LNCAP (cell line): ENCODE results near the gene AKAP8.

ENCODE experiments used
- TF ChIP-seq, protein P1 (sequence below): fragments of 450-650 bp; IDR thresholded peaks from 2 replicates; pipeline ENCODE4 v1.5.1; 2017; ENCODE audit warnings: mild to moderate bottlenecking

AKAP8 gene

DNA sequence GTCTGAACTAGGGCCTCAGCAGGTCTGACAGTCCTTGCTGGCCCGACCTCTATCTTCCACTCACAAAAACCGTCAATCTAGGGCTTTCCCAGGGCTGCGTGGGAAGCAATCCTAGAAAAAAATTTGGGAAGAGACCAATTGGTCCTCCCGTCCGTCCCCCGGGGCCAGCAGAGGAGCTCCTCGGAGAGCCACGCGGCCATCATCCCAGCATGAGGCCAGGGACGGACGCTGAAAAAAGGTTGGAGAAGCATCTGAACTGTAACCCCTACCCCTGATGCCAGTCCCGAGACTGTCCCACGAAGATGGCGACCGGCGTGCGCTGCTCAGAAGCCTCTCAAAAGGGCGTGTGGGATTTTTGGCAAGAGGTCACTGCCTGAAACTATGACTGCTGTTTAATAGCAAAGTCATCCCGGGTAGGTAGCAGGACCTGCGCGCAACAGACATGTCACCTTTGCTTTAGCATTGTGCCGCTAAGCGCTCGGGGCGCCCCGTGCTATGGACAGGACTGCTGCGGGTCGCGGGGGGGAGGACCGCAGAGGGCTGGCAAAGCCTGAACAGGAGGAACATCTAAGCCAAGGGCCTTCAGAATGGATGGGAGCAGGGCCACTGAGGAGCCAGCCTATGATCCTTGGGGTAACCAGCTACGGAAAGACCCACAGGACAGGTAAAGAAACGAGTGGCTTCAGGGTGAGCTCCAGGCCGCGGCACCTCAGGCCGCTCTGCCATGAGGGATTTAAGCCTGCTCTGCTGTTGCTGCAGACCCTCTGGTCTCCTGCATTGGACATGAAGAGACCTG, 10.6 kb downstream of the AKAP8 start:
- TF ChIP-seq, protein P1, sequence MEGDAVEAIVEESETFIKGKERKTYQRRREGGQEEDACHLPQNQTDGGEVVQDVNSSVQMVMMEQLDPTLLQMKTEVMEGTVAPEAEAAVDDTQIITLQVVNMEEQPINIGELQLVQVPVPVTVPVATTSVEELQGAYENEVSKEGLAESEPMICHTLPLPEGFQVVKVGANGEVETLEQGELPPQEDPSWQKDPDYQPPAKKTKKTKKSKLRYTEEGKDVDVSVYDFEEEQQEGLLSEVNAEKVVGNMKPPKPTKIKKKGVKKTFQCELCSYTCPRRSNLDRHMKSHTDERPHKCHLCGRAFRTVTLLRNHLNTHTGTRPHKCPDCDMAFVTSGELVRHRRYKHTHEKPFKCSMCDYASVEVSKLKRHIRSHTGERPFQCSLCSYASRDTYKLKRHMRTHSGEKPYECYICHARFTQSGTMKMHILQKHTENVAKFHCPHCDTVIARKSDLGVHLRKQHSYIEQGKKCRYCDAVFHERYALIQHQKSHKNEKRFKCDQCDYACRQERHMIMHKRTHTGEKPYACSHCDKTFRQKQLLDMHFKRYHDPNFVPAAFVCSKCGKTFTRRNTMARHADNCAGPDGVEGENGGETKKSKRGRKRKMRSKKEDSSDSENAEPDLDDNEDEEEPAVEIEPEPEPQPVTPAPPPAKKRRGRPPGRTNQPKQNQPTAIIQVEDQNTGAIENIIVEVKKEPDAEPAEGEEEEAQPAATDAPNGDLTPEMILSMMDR = no peak

DNA sequence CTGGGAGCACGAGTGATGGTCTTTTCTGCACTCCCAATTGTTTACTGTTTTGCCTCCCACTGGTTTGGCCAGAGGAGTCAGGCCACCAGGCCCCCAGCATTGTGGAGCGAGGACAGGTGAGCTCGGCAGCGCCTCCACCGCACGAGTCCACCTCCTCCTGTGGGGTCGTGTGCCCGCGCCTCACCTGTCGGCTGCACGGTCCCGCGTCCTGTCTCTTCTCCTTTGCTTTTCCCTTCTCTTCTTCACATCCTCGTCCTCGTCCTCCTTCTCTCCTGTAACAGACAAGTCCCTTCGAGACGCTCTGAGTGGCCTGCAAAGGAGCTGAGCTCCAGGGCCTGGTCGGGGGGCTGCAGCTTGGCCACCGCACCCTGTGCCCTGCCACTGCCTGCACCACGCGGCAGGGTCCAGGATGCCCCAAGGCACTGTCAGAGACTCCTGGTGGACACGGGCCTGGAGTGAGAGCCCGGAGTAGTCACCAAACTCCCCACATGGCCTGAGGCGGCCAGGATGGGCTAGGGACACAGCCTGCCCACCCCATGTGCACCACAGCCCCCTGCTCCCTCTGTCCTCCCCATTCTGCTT, 11.4 kb downstream of the AKAP8 start:
- TF ChIP-seq, protein P1 = no peak

DNA sequence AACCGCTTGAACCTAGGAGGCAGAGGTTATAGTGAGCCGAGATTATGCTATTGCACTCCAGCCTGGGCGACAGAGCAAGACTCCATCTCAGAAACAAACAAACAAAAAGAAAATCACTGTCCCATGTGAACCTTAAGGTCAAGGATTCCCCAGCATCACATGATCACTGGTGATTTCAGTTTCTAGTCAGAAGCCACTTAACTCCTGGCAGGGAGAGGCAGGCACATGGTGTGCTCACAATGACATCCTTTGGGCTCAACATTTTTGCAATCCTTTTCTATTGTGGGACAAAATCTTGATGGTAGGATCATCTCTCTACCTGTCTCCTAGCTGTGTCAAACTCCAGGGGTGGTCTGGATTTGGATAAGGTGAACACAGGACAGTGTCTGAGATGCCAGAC, 12.1 kb downstream of the AKAP8 start:
- TF ChIP-seq, protein P1 = no peak

- TF ChIP-seq, protein P1 = no peak
Observed at GRCh38 chr19:15365264-15365663, 14.3 kb downstream of the AKAP8 start.

GRCh38 chr19:15358918-15359317, 20.7 kb downstream of the AKAP8 start:
- TF ChIP-seq, protein P1 = no peak

GRCh38 chr19:15357906-15358305, 21.7 kb downstream of the AKAP8 start:
- TF ChIP-seq, protein P1 = no peak

GRCh38 chr19:15354566-15355296, 24.9 kb downstream of the AKAP8 start:
- TF ChIP-seq, protein P1 = no peak
